GM21390 (cell line): ENCODE results near the gene DLG2.
"Not testable (repeated sequence)": the region's sequence is repeated elsewhere in the genome, so short reads cannot be mapped to it uniquely, and the experiment has no call there.

ENCODE experiments used
- ATAC-seq: cut with Tn5 transposase; IDR thresholded peaks from one replicate; pipeline ENCODE4 v1.9.1; 2021; ENCODE audit not compliant: unreplicated experiment

Gene DLG2

DNA sequence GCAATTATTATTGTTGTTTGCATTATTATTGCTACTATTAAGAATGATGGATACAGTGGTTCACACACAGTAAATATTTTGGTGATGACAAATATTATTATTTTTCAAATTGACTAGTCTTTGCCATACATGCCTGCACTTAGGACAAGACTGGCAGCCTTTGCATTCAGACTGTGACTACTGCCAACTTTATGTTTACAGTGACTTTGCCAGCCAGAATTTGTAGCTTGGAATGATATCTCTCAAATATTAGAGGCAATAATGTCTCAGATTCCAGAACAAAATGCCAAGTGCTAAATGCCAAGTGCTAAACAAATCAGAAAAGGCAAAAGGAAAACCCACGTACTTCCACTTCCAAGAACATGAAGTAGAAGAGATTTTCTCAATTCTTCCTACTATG, 823.1 kb downstream of the DLG2 start:
- no peak for ATAC-seq

DNA sequence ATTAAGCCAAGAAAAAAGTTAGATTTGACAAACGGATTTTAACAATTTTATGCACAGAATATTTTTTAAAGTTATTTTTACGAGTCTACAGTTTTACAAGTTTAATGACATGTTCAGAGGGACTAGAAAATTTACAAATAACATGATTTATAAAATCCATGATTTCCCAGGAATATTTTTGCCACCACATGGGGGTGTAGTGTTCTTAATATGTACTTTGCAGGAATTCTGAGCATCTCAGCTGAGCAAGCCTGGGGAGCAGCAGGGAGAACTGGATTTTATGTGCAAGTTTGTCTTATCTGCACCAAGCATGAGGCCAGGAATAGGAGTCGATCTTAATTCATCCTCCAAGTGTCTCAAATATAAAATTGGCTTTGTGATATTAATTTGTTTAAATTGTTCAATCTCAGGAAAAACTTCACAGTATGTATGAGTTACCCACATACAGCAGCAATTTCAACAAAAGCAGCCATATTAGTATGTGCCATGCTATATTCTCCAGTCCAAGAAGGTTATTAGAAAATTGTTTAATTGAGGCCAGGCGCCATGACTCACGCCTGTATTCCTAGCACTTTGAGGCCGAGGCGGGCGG, 826.3 kb downstream of the DLG2 start:
- ATAC-seq: no peak

DNA sequence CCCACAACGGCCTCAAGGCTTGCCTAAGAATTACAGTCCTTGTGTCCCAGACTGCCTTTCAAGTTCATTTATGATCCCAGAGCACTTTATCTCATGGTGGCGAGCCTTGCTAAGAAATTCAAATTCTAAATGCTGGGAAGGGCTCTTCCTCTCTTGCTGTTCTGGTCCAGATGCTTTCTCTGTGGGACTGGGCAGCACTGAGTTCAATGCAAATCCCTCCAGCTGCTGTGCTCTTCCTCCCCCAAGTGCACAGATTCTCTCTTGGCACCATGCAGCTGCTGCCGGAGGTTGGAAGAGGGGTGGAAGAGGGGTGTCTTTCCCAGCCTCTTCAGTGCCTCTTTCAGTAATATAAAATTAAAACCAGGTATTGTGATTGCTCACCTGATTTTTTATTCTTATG, 828.0 kb downstream of the DLG2 start:
- ATAC-seq: no peak

DNA sequence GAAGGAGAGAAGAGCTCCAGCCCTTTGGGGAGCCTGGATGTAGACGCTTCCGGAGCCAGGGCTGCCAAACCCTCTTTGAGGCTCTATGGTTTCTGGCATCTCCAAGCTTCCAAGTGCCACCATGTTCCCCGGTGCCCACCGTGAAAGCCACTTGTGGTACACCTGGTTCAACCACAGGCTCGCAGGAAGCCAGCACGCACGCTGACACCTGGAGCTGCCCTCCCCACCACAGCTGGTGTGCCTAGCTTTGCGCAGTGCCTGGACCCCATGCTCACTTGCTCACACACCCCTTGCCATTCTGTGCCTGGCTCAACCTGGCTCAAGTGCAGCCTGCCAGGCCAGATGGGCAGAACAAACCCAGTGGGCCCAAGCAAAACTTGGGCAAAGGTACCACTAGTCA, 831.4 kb downstream of the DLG2 start:
- no peak for ATAC-seq

DNA sequence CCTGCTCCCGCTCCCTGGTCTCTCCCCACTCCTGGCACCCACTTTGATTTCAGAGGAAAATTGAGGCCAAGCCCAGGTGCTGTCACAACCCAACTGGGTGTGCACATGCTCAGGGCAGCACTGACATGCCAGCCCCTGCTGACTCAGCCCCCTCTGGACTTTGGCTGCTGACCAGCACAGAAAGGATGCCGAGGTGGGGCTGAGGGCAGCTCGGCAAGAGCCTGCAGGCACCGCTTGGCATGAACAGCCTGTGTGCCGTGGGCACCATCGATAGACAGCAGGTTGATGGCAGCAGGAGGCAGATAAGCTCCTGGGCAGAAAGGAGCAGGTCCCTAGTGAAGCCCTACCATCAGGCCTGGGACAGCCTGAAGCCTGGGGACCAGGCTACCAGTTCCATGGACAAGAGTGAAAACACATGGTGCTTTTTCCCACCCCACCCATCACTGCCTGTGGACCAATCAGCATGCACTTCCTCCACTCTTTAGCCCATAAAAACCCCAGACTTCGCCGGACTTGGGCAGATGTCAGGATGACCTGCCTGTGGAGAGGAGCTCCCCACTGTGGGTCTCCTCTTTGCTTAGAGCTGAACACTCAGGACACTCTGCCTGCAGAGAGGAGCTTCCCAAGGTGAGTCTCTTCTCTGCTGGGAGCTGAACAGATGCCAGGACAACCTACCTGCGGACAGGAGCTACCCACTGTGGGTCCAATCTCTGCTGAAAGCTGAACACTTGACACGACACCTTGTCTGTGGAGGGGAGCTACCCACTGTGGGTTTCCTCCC, 832.3 kb downstream of the DLG2 start:
- ATAC-seq: no peak

DNA sequence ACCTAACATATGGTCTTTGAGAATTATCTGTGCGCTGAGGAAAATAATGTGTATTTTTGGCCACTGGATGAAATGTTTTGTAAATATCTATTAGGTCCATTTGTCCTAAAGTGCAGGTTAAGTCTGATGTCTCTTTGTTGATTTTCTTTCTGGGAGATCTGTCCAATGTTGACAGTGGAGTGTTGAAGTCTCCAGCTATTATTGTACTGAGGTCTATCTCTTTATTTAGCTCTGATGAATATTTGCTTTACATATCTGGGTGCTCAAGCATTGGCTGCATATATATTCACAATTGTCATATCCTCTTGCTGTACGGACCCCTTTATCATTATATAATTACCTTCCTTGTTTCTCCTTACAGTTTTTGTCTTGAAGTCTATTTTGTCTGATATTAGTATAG, 833.8 kb downstream of the DLG2 start:
- ATAC-seq: no peak

DNA sequence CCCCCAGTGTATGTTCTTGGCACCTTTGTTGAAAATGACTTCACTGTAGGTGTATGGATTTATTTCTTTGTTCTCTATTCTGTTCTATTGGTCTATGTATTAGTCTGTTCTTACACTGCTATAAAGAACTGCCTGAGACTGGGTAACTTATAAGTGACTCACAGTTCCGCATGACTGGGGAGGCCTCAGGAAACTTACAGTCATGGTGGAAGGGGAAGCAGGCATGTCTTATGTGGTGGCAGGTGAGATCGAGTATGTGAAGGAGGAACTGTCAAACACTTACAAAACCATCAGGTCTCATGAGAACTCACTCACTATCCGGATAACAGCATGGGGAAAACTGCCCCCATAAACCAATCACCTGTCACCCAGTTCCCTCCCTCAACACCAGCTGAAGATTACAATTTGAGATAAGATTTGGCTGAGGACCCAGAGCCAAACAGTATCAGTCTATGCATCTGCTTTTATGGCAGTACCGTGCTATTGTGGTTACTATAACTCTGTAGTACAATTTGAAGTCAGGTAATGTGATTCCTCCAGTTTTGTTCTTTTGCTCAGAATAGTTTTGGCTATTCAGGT, 836.2 kb downstream of the DLG2 start:
- ATAC-seq: no peak

DNA sequence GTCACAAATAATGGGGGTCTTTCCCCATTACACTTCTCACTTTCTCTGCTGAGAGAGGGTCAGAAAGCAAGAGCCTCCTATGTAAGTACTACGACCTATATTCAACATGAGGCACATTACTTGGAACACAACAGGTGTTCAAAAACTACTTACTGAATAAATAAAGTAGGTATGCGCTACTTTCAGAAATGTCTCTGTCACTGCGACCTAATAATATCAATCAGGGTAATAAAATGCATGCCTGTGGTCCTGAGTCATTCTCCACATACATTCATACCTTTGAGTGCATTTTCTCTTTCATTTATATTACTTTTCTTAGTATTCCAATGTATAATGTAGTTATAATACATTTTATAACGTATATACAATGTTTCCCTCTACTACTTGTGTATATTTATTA, 838.9 kb downstream of the DLG2 start:
- ATAC-seq: no peak

DNA sequence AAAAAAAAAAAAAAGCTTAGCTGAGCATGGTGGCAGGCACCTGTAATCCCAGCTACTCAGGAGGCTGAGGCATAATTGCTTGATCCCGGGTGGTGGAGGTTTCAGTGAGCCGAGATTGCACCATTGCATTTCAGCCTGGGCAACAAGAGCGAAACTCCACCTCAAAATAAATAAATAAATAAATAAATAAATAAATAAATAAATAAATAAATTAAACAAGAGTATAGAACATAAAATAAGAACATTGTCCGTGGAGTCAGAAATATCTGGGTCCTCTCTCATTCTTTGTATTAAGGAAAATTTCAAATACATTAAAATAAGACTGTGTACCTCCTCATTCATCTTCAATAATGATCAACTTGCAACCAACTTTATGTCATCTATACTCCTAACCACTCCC, 843.0 kb downstream of the DLG2 start:
- not testable (repeated sequence) for ATAC-seq

DNA sequence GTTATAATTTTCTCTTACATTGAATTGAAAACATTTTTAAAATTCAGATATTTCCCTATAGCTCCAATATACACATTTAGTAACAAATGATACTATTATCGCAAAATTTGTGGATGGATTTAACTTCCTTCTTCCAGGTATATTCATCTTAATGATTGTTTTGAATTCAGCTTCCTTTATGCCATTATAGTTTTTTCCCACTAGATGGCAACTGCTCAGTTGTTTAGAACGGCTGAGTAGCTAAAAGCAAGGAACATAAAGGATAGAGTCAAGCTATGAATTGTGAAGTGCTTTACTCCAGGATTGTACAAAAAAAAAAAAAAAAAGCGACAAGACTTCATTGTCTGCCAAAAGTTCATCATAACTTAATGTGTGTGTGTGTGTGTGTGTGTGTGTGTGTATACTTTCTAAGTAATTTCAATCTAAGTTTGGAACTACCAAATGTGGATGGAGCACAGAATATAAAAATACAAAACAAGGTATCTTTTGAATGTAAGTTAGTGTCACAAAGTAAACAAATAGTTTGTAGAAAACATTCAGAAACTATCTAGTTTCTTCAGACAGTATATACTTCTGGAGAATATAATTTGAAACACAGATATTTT, 846.4 kb downstream of the DLG2 start:
- no peak for ATAC-seq

DNA sequence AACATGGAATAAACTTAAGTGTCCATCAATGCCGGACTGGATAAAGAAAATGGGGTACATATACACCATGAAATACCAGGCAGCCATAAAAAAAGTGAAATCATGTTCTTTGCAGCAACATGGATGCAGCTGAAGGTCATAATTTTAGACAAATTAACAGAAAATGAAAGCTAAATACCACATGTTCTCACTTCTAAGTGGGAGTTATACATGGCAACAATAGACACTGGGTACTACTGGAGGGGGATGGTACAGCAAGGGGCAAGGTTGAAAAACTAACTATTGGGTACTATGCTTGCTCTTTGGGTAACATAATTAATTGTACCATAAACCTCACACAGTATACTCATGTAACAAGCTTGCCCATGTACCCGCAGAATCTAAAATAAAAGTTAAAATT, 851.6 kb downstream of the DLG2 start:
- no peak for ATAC-seq

DNA sequence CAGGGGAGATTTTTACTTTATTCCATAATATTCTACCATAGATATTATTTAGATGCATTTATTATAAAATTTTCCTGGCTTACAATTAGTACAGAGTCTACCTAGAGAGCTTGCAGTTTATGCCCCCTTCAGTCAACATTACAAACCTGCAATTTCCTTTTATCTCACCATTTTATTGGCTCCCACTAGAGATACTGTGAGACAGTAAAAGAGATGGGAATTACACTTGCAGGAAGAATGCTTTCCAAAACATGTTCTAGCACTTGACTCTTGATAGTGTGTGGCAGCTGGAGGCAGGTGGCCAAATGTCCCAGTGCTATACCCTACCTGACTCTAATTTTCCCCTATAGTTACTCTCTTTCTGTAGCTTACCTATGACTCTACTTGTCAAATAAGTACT, 863.2 kb downstream of the DLG2 start:
- ATAC-seq: no peak

DNA sequence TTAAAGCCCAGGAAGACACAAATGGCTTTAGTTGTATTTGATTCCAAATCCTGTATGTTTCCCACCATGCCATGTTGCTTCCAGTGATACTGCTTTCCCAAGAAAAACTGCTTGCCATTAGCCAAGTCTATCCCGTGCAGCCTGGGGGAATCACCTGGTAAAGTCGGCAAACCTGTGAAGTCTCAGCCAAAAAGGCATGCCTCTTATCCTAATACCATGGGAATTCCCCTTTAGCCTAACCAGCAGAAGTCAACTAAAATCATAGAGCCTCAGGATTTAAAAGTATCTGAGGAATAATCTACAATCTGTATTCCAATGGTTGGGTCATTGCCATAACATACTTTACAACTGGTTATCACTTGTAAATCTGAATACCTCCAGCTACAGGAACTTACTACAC, 869.4 kb downstream of the DLG2 start:
- ATAC-seq: no peak

DNA sequence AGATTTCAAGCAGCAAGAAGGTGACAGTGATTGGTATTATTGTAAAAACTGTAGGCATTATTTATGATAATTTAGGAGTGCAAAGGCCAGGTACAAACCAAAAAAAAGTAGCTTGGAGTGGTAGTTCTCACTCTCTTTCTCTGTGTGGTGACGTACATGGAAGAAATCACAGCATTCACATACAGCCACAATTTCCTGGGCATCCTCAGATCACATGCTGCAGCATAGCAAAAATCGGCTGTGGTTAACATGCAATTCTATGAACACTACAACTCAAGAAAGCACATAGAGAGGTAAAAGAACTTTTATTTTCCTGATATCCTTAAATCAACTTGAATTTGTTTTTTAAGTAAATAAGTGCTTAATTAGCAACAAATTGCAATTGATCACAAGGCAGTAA, 875.8 kb downstream of the DLG2 start:
- ATAC-seq: no peak

DNA sequence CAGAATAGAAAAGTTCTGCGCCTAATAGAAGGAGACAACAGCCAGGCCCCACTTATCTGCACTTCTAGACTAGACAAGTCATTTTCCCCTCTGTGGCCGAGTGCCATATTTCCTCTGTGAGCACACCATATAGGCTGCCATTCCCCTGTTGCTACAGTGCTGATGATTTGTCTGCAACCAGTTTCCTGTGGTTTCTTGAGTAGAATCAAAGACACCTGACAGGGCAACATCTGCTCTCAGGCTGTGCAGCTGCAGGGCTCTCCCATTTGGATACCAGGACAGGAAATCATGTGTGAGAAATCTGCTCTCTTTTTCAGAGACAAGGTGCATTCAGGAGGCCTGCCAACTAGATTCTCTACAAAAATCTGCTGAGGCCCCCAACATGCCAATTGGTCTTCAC, 879.3 kb downstream of the DLG2 start:
- ATAC-seq: no peak

DNA sequence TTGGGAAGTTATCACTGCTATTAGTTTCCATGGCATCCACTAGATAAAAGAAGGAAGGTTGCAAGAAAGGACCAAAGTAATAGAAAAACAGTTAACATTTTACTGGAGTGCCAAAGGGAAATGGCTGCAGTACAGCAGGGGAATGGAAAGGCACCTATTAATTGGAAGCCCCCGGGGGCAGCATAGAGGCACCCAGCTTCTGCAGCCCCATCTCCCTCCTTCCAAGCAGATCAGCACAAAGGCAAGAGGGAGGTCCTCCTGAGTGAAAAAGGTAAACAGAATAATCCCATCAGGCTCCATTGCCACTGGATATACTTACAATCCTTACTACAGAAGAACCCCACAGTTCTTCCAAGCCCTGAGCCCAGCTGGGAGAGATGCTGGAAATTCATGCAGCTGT, 887.1 kb downstream of the DLG2 start:
- ATAC-seq: no peak

DNA sequence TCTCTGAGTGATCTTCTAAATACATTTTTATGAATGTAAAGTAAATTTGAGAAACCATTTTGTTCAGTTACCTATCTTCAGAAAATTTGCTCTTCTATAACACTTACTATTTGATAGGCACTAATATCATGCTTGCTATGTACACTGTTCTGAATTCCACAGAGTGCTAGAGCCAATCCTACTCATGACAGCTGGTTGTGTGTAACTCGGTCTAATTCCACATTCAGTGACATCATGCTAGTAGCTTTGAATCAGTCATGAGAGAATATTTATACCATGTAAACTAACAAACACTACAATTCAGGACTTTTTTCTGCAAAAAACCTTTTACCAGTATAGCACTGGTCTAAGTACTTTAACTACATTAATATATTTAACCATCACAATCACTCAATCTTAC, 902.9 kb downstream of the DLG2 start:
- ATAC-seq: no peak

DNA sequence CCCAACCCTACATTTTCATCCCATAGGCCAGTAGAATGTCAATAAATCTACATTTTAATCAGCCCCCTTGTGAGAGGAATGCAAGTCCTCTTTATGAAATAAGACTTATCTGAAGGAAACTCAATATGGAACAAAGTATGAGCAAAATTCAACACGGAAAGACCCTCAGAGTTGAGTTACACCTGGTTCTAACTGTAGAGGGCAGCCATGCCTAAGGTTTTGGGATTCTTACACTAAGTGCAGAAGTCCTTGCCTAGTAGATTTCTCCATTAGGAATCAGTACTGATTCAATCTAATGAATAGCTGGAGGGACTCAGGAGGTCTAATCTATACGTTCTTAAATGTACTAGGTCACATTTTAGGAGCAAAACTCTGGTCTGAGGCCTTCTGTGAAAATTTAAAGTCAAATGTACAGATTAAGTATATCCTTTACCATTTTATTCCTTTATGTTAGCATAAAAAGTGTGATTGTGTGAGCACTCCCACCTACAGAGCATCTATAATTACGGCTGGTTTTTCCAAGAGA, 904.5 kb downstream of the DLG2 start:
- ATAC-seq: no peak

DNA sequence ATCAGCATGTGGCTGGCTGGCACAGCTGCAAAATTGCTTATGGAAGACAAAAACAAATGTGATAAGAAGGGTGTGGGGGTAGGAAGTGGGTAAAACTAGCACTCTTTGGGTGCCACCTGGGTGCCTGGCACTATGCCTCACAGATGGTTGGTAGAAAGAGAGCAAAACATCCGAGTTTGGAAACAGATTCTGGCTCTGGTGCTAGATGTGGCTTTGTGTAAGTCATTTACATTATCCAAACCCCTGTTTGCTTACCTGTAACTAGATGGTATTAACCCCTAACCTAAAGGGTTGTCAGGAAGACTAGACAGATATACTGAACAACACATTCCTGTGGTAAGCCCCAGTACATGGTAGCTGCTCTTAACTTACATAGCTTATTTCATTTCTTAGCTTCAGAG, 905.6 kb downstream of the DLG2 start:
- ATAC-seq: no peak

DNA sequence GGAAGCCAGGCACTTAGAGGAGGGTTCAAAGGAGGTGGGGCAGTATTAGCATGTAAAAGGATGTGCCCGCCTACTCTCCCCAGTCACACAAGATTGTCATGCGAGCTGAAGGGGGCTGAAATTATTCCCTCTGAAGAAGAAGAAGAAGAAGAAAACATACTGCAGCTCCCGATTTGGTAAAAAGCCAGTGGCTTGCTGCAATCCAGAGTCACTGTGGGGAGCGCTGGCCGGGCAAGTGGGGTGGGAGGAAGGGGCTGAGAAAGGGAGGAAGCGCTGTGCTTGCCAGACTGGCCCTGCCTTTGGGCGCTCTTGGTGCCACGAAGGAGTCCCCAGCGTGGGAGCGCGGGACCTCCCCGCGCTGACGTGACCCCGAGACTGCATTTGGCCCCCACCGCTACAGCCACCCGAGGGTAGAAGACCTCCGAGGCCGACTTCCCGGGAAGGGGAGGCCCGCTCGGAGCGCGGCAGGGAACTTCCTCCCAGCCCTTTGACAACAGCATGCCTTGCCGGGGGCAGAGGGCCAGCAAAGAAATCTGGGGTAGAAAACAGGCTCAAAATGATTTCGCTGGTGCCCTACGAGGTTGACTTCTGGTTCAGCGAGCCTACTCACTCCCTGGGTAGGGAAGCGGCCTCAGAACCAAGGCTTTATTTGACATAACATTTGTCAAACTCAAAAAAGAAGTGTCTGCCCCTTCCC, 906.3 kb downstream of the DLG2 start:
- ATAC-seq: no peak

DNA sequence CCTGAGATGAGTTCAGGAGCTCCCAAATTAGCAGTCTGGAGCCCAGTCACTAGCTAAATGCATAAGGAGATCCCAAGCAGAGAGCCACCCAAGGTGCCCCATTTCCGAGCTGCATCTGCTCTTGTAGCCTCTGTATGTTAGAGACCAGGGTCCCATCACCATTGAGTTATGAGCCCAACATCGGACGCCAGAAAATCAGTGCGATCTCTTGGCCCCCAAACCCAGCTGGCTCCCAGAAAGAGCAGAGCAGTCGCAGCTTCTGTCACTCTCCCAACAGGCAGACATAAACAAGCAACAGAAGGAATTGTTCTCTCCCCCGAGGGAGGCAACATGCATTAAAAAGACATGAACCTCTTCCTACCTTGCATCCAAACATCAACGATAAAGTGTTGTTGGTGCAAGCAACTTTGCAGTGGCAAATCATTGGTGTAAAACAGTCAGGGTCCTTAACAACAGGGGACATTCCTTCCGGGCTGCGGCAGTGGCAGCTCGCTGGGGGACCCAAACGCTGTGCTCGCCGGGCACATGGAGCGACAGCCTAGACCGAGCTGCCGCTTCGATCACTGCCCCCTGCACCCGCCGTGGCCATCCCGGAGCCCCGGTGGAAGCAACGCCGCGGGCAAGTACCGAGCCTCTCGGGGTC, 907.1 kb downstream of the DLG2 start:
- ATAC-seq: no peak
